Measurements from ENCODE around the gene CROCC. TPM values are rescaled to one million over a fixed set of nuclear protein-coding genes. Genes with fewer than 3 reads are reported as not detected.
A peak's percentile ranks its signal among the peaks of the same experiment; 100 is the strongest.
"Not testable (repeated sequence)": the region's sequence is repeated elsewhere in the genome, so short reads cannot be mapped to it uniquely, and the experiment has no call there.

The CROCC gene
- total RNA-seq, 2 experiments from 2014 or later: 20.5 to 26.6 TPM

DNA sequence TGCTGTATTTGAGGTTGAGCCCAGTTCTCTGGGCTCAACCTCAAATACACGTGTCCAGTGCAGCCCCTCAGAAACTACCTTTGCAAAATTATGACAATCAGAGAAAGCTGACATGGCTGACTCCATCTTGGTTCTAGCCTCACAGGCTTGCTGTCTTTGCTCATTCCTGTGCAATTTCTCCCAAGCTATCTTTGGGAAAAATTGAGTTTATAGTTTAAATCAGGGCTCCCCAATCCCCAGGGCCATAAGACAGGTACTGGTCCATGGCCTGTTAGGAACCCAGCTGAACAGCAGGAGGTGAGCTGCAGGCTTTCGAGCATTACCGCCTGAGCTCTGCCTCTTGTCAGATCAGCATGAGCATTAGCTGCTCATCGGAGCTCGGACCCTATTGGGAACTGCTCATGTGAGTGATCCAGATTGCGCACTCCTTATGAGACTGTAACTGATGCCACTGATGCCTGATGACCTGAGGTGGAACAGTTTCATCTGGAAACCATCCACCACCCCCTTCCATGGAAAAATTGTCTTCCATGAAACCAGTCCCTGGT is 28.7 kb upstream of the CROCC start:
- H3K4me3 Mint-ChIP-seq; DNase-seq; H3K36me3 Mint-ChIP-seq; ATAC-seq; H3K9me3 Mint-ChIP-seq (ENCODE audit: low read depth); H3K27ac Mint-ChIP-seq: not testable (repeated sequence)
- peaks cover 39% of the 10 kb centered on the region for H3K4me1 Mint-ChIP-seq
- H3K27me3 Mint-ChIP-seq: peaks cover 57% of the 10 kb centered on the region
- CTCF ChIA-PET: interaction anchor here (0.7 to 1.3 kb wide), 2 partner anchors 22 to 1059 kb away, joined by 3 read pairs; no protein-coding TSS in a partner anchor

- H3K36me3 Mint-ChIP-seq; H3K4me3 Mint-ChIP-seq; ATAC-seq; H3K9me3 Mint-ChIP-seq (ENCODE audit: low read depth); DNase-seq; H3K27ac Mint-ChIP-seq: not testable (repeated sequence)
- Mint-ChIP-seq H3K27me3 (peaks cover 51% of the 10 kb centered on the region), H3K4me1 (peaks cover 40% of the 10 kb centered on the region)
- CTCF ChIA-PET: interaction anchor here (0.7 kb wide), 1 partner anchor 1060 kb away, joined by 3 read pairs; no protein-coding TSS in a partner anchor
These were observed 27.9 kb upstream of the CROCC start for GRCh38 chr1:16893796-16894195.

- H3K4me1 Mint-ChIP-seq: peaks cover 36% of the 10 kb centered on the region
- H3K36me3 Mint-ChIP-seq; DNase-seq; H3K4me3 Mint-ChIP-seq; H3K9me3 Mint-ChIP-seq (ENCODE audit: low read depth); CTCF ChIA-PET; ATAC-seq; H3K27ac Mint-ChIP-seq: not testable (repeated sequence)
- peaks cover 46% of the 10 kb centered on the region for H3K27me3 Mint-ChIP-seq
These were observed 27.4 kb upstream of the CROCC start for GRCh38 chr1:16894338-16894737.

DNA sequence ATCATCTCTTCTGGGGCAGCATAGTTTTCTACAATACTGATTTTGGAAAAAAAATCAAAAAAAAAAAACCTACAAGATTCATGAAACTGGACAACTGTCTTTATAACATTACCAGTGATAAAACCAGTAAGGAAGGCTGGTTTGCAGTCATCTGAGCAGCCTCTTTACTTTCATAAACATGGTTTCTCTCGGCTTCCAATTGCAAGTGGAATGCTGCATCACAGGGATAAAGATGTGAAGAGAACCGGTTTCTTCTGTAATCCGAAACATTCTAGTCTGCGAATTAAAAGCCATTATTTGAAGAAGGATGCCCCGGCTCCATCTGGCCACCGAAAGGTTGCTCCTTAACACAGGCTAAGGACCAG is 26.5 kb upstream of the CROCC start:
- H3K4me1 Mint-ChIP-seq: peaks cover 28% of the 10 kb centered on the region
- H3K9me3 Mint-ChIP-seq (ENCODE audit: low read depth); DNase-seq; H3K36me3 Mint-ChIP-seq; CTCF ChIA-PET; ATAC-seq: not testable (repeated sequence)
- H3K27me3 Mint-ChIP-seq: peaks cover 37% of the 10 kb centered on the region
- peak overlapping the region; percentile 100 for H3K27ac Mint-ChIP-seq
- peak overlapping the region; percentile 73 for H3K4me3 Mint-ChIP-seq

- H3K4me1 Mint-ChIP-seq: peaks cover 31% of the 10 kb centered on the region
- CTCF ChIA-PET; H3K36me3 Mint-ChIP-seq; H3K9me3 Mint-ChIP-seq (ENCODE audit: low read depth): not testable (repeated sequence)
- ATAC-seq: peak; percentile 100
- peak; percentile 92 for DNase-seq
- peak within 1 kb of the TSS; percentile 100 for H3K27ac Mint-ChIP-seq
- H3K4me3 Mint-ChIP-seq: peak within 1 kb of the TSS; percentile 73
- H3K27me3 Mint-ChIP-seq: peaks cover 31% of the 10 kb centered on the region
These were observed 26.0 kb upstream of the CROCC start, which contains the start of gene RNU1-2 for GRCh38 chr1:16895598-16896315. Gene RNU1-2 (plus strand): TSS chr1:16895980.

DNA sequence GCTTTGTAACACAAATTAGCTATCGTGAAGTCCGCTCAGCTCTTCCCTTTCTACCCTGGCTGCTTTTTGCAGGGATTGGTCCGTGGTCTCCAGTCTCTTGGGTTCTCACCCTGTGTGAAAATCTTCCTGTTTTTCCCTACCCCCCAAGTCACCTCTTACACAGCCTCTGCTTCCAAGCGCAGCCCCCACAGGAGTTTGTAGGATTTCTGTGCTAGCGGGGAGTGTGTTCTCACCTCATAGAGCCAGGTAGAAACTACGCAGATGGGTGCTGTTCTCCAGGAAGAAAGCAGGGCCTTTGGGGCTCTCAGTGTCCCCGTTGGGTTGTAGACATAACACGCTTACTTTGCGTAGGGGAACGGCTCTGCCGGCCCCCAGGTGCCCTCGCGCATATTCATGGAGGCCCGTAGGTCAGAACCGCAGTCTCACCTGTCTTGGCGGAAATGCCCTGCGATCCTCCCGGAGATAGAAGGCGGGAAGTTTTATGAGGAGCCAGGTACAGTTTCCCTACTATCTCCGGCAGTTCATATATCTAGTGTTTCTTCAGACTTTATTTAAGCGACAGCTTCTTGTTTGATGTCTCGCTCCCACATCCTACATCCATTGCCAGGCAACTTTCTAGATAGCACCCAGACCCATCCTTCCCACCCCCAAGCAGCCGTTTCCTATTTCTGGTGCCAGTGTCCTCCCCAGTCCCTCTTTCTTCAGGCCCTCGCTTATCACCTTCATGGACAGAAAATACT is 25.2 kb upstream of the CROCC start:
- ATAC-seq: peak; percentile 24
- Mint-ChIP-seq H3K4me3 (peak overlapping the region; percentile 73), H3K27ac (peak overlapping the region; percentile 100), H3K27me3 (peaks cover 26% of the 10 kb centered on the region), H3K4me1 (peaks cover 37% of the 10 kb centered on the region)
- DNase-seq: peak; percentile 83
- CTCF ChIA-PET; H3K36me3 Mint-ChIP-seq; H3K9me3 Mint-ChIP-seq (ENCODE audit: low read depth): not testable (repeated sequence)

- H3K9me3 Mint-ChIP-seq (ENCODE audit: low read depth); DNase-seq; H3K36me3 Mint-ChIP-seq; ATAC-seq; CTCF ChIA-PET: not testable (repeated sequence)
- Mint-ChIP-seq H3K27ac (peak overlapping the region; percentile 61), H3K27me3 (peaks cover 15% of the 10 kb centered on the region), H3K4me1 (peaks cover 47% of the 10 kb centered on the region), H3K4me3 (peak overlapping the region; percentile 47)
These were observed 24.1 kb upstream of the CROCC start for GRCh38 chr1:16897653-16898052.

DNA sequence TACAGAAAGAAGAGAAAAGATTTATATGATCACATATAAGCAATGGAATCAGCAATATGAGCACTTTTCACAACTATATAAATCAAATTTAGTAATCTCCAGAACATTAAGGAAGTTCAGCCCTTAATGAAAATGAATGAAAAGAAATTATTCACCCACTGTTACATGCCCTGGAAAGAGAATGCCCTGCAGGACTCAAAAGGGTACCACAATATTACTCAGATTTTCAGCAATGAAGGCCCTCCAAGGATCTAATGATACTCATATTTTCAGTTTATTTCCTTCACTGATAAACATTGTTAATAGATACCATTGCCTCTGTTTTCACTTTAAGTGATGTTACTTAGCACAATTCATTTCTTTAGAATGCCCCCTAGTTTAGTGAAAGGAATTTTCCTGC is 23.4 kb upstream of the CROCC start:
- not testable (repeated sequence) for DNase-seq; ATAC-seq; H3K9me3 Mint-ChIP-seq (ENCODE audit: low read depth); H3K36me3 Mint-ChIP-seq; H3K4me3 Mint-ChIP-seq; H3K27ac Mint-ChIP-seq
- peaks cover 14% of the 10 kb centered on the region for H3K27me3 Mint-ChIP-seq
- CTCF ChIA-PET: interaction anchor here (2.1 kb wide), 1 partner anchor 189 kb away, joined by 6 read pairs; no protein-coding TSS in a partner anchor
- peaks cover 52% of the 10 kb centered on the region for H3K4me1 Mint-ChIP-seq

GRCh38 chr1:16899020-16899419 is 22.7 kb upstream of the CROCC start:
- not testable (repeated sequence) for ATAC-seq; DNase-seq; H3K36me3 Mint-ChIP-seq; H3K9me3 Mint-ChIP-seq (ENCODE audit: low read depth); H3K4me3 Mint-ChIP-seq; H3K27ac Mint-ChIP-seq
- peaks cover 10% of the 10 kb centered on the region for H3K27me3 Mint-ChIP-seq
- CTCF ChIA-PET: interaction anchor here (2.1 kb wide), 1 partner anchor 190 kb away, joined by 6 read pairs; no protein-coding TSS in a partner anchor
- peaks cover 58% of the 10 kb centered on the region for H3K4me1 Mint-ChIP-seq

DNA sequence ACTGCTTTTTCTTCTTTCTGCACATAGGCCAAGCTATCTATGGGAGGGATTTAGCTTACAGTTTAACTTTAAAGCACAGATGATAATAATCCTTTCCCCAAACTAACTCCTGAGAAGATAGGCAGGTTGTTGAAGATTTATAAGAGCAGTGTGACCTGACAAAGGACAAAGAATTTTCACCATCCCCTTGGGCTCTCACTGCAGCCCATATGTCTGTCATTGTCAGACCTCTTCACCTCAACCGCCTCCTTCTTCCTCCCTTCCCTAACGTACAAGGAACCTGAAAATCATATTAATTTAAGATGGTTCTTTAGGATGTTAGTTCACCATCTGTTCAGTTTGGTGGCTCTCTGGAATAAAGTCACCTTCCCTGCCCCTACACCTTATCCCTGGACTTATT is 21.0 kb upstream of the CROCC start:
- no peak overlapping the region for H3K4me3 Mint-ChIP-seq
- H3K4me1 Mint-ChIP-seq: peaks cover 44% of the 10 kb centered on the region
- no peak overlapping the region for H3K27ac Mint-ChIP-seq

GRCh38 chr1:16901371-16901770 is 20.4 kb upstream of the CROCC start:
- peak; percentile 46 for DNase-seq
- H3K27me3 Mint-ChIP-seq; H3K27ac Mint-ChIP-seq; H3K36me3 Mint-ChIP-seq; H3K9me3 Mint-ChIP-seq (ENCODE audit: low read depth); ATAC-seq; H3K4me3 Mint-ChIP-seq: not testable (repeated sequence)
- CTCF ChIA-PET: interaction anchor here (1.4 kb wide), 1 partner anchor 192 kb away, joined by 3 read pairs; no protein-coding TSS in a partner anchor
- H3K4me1 Mint-ChIP-seq: peaks cover 42% of the 10 kb centered on the region

More for the DNA sequence above, 21.0 kb upstream of the CROCC start:
- peaks cover 7% of the 10 kb centered on the region for H3K27me3 Mint-ChIP-seq
- no peaks in the 10 kb centered on the region for H3K9me3 Mint-ChIP-seq (ENCODE audit: low read depth)
- H3K36me3 Mint-ChIP-seq: peaks cover 2% of the 10 kb centered on the region
- no peak for DNase-seq
- no peak for ATAC-seq
- CTCF ChIA-PET: no interaction called here

GRCh38 chr1:16903054-16903453 is 18.7 kb upstream of the CROCC start:
- Mint-ChIP-seq H3K4me1 (peaks cover 35% of the 10 kb centered on the region), H3K36me3 (no peaks in the 10 kb centered on the region), H3K27me3 (peaks cover 4% of the 10 kb centered on the region), H3K9me3 (ENCODE audit: low read depth) (no peaks in the 10 kb centered on the region), H3K27ac (no peak overlapping the region), H3K4me3 (peak overlapping the region; percentile 25)
- CTCF ChIA-PET: interaction anchor here (1.1 to 1.5 kb wide), 4 partner anchors 14 to 290 kb away, joined by 3 read pairs; partner anchors contain the start of gene NBPF1
- ATAC-seq (no peak), DNase-seq (no peak)

DNA sequence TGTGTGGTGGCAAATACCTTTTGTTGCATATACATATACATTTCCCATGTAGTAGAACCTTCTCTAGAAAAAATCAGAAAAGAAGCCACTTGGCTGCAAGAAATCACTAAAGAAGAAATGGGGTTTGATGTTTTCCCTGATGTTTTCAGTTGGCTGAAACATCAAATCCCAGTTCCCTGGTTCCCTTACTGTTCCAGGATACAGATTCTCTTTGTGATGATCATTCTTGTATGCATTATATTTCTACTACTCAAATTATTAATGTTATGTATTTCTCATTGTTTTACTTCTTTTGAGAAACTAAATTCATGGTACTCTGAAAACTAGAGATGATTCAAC is 18.3 kb upstream of the CROCC start:
- Mint-ChIP-seq H3K9me3 (ENCODE audit: low read depth) (no peaks in the 10 kb centered on the region), H3K27me3 (peaks cover 3% of the 10 kb centered on the region), H3K27ac (no peak overlapping the region), H3K4me1 (peaks cover 34% of the 10 kb centered on the region), H3K36me3 (no peaks in the 10 kb centered on the region), H3K4me3 (peak overlapping the region; percentile 25)
- no peak for ATAC-seq
- CTCF ChIA-PET: interaction anchor here (0.9 to 1.5 kb wide), 5 partner anchors 14 to 290 kb away, joined by 3 read pairs; partner anchors contain the start of gene NBPF1
- DNase-seq: no peak

Measured in activated CD8-positive, alpha-beta memory T cell treated with anti-CD3 and anti-CD28 coated beads, Interleukin-2, amount 10 ng/mL, durations not matched to agents 7 days and 5 days (primary cell).